ENCODE data around the gene TKT. TPM values are rescaled to one million over a fixed set of nuclear protein-coding genes. Genes with fewer than 3 reads are reported as not detected.

The TKT gene
- total and polyA plus RNA-seq, 8 donors, result 84.9 to 385 (median 140) TPM

DNA sequence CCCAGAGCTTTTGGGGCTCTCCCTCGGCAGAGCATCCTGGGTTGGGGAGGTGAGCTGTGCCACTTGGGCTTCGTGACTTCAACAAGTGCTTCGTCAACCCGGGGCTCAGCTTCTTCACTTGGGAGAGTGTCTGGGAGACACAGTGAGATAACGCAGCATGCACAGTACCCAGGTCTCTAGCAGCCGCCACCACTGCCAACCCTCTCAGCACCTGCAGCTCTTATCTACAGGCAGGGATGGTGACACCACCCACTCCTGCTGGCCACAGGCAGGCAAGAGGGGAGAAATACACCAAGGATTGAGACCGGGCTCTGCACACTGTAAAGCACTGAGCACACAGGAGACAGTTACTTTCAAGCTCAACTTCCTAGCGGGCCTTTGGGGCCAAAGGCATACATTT, 11.6 kb downstream of the TKT start:
- H3K27ac ChIP-seq, result peak overlapping the region in 1 of 5 donors; percentile 35
- DNase-seq, result peak in 1 of 2 donors; percentile 65
- TF ChIP-seq POLR2AphosphoS5 (IDR thresholded peaks at IDR 0.05), result no peak
- TF ChIP-seq POLR2A (IDR thresholded peaks at IDR 0.05), result no peak
- TF ChIP-seq, protein P1, sequence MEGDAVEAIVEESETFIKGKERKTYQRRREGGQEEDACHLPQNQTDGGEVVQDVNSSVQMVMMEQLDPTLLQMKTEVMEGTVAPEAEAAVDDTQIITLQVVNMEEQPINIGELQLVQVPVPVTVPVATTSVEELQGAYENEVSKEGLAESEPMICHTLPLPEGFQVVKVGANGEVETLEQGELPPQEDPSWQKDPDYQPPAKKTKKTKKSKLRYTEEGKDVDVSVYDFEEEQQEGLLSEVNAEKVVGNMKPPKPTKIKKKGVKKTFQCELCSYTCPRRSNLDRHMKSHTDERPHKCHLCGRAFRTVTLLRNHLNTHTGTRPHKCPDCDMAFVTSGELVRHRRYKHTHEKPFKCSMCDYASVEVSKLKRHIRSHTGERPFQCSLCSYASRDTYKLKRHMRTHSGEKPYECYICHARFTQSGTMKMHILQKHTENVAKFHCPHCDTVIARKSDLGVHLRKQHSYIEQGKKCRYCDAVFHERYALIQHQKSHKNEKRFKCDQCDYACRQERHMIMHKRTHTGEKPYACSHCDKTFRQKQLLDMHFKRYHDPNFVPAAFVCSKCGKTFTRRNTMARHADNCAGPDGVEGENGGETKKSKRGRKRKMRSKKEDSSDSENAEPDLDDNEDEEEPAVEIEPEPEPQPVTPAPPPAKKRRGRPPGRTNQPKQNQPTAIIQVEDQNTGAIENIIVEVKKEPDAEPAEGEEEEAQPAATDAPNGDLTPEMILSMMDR (IDR thresholded peaks at IDR 0.05), result no peak
- no peak for TF ChIP-seq EP300 (IDR thresholded peaks at IDR 0.05)
- no peak overlapping the region for H3K4me3 ChIP-seq
- 41 to 76% (median 47%) methylated on average over 7 to 8 of the region's 8 CpGs for WGBS, 5 donors
- H3K27me3 ChIP-seq, result no peaks in the 10 kb centered on the region
- no peaks in the 10 kb centered on the region for H3K9me3 ChIP-seq
- intact Hi-C loops (cut with DNase I; ENCODE audit: low total_unique reads), result no loop called here
- peaks cover 27 to 41% (median 35%) of the 10 kb centered on the region in 4 donors for H3K36me3 ChIP-seq
- peaks cover 31 to 86% (median 53%) of the 10 kb centered on the region in 4 donors for H3K4me1 ChIP-seq

DNA sequence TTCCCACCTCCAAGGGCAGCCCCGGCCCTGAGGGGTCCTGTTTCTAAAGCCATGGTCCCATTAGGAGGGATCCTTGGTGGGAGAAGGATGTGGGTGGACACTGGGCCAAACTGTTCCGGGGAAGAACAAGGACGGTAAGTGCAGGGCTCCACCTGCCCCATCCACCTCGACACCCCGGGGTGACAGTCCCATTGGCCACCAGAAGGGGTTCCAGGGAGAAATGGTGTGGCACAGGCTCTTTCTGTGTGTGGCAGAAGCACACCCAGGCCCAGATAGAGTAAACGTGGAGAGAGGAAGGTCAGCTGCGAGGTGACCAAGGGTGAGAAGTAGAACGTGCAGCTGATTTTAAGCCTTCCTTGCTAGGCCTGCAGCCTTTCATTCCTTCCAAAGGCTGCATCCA, 12.0 kb downstream of the TKT start:
- peak overlapping the region in 1 of 5 donors; percentile 35 for H3K27ac ChIP-seq
- peaks cover 32 to 46% (median 40%) of the 10 kb centered on the region in 4 donors for H3K36me3 ChIP-seq
- intact Hi-C loops (cut with DNase I; ENCODE audit: low total_unique reads), result no loop called here
- no peaks in the 10 kb centered on the region for H3K27me3 ChIP-seq
- H3K4me1 ChIP-seq, result peaks cover 33 to 84% (median 54%) of the 10 kb centered on the region in 4 donors
- DNase-seq, result no peak
- no peak for TF ChIP-seq POLR2A (IDR thresholded peaks at IDR 0.05)
- TF ChIP-seq EP300 (IDR thresholded peaks at IDR 0.05), result no peak
- TF ChIP-seq, protein P1 (IDR thresholded peaks at IDR 0.05), result no peak
- TF ChIP-seq POLR2AphosphoS5 (IDR thresholded peaks at IDR 0.05), result no peak
- no peak overlapping the region for H3K4me3 ChIP-seq
- 76 to 84% (median 81%) methylated on average over 8 of the region's 8 CpGs for WGBS, 5 donors
- no peaks in the 10 kb centered on the region for H3K9me3 ChIP-seq

- intact Hi-C loops (cut with DNase I; ENCODE audit: low total_unique reads), result no loop called here
- Histone ChIP-seq H3K27me3 (no peaks in the 10 kb centered on the region), H3K4me1 (peaks cover 39 to 84% (median 61%) of the 10 kb centered on the region in 4 donors), H3K36me3 (peaks cover 34 to 52% (median 46%) of the 10 kb centered on the region in 4 donors), H3K9me3 (no peaks in the 10 kb centered on the region), H3K27ac (peak overlapping the region in 2 of 5 donors; percentile 14 to 45), H3K4me3 (no peak overlapping the region)
- WGBS, 5 donors, result 54 to 80% (median 74%) methylated on average over 14 of the region's 14 CpGs
- DNase-seq, result peak in 1 of 2 donors; percentile 55
- TF ChIP-seq EP300 (IDR thresholded peaks at IDR 0.05) (no peak), POLR2AphosphoS5 (IDR thresholded peaks at IDR 0.05) (no peak), POLR2A (IDR thresholded peaks at IDR 0.05) (no peak)
- TF ChIP-seq, protein P1 (IDR thresholded peaks at IDR 0.05), result no peak
These were observed 12.7 kb downstream of the TKT start for GRCh38 chr3:53243165-53243564.

DNA sequence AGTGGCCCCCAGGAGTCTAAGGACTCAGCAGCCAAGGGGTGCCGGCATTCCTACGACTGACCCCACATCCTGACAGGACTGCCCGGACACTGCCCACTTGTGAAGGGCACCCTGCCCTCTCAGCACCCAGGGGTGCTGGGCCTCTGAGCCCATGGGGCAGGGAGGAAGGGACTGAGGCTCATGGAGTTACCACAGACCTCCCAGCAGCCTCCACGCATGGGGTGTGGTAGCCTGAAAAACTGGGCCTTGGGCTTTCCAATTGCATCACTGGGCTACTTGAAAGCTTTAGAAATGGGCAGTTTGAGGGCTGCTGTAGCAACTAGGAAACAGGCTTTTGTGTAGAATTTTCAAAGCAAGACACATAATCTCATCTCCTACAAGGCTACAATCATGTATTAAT, 13.2 kb downstream of the TKT start:
- 65 to 83% (median 76%) methylated on average over 3 to 4 of the region's 4 CpGs for WGBS, 5 donors
- no peak for DNase-seq
- Histone ChIP-seq H3K36me3 (peaks cover 34 to 58% (median 51%) of the 10 kb centered on the region in 4 donors), H3K9me3 (no peaks in the 10 kb centered on the region), H3K4me1 (peaks cover 44 to 84% (median 62%) of the 10 kb centered on the region in 4 donors), H3K27me3 (no peaks in the 10 kb centered on the region), H3K27ac (peak overlapping the region in 2 of 5 donors; percentile 14 to 45), H3K4me3 (no peak overlapping the region)
- intact Hi-C loops (cut with DNase I; ENCODE audit: low total_unique reads), result no loop called here
- TF ChIP-seq POLR2AphosphoS5 (IDR thresholded peaks at IDR 0.05) (no peak), EP300 (IDR thresholded peaks at IDR 0.05) (no peak), POLR2A (IDR thresholded peaks at IDR 0.05) (no peak)
- TF ChIP-seq, protein P1 (IDR thresholded peaks at IDR 0.05), result no peak

Data from stomach (tissue), 9 donors.